Neutrophil (primary cell): ENCODE results near the gene LRRC74B.

Experiments used
- H3K27ac ChIP-seq: fragments of 200-600 bp; sonication (generic); 2 replicates; pipeline ENCODE4 v1.5.1; 2016; ENCODE audit warnings: mild to moderate bottlenecking, moderate library complexity
- H3K27me3 ChIP-seq: fragments of 200-600 bp; sonication (generic); 2 replicates; pipeline ENCODE4 v1.6.0; 2016; ENCODE audit warnings: mild to moderate bottlenecking
- H3K36me3 ChIP-seq: fragments of 200-600 bp; sonication (generic); 2 replicates; pipeline ENCODE4 v1.5.1; 2017
- H3K4me1 ChIP-seq, 2 experiments: fragments of 200-600 bp in 1 of 2; sonication (generic) in 1 of 2; 1 replicate in 1 of 2; 2 replicates in 1 of 2; pipeline versions ENCODE4 v1.5.1 to v1.6.1; 2013 to 2016; ENCODE audit warnings: low read depth in 1 of 2, low read length in 1 of 2, mild to moderate bottlenecking in 1 of 2, moderate library complexity in 1 of 2; ENCODE audit not compliant: control insufficient read depth in 1 of 2, insufficient read depth in 1 of 2
- H3K4me3 ChIP-seq, 2 experiments: fragments of 200-600 bp in 1 of 2; sonication (generic) in 1 of 2; 1 replicate in 1 of 2; 2 replicates in 1 of 2; pipeline ENCODE4 v1.5.1; 2013 to 2016; ENCODE audit warnings: low read depth in 1 of 2, low read length in 1 of 2, mild to moderate bottlenecking in 1 of 2, moderate library complexity in 1 of 2
- H3K9me3 ChIP-seq: fragments of 200-600 bp; sonication (generic); 2 replicates; pipeline ENCODE4 v1.5.1; 2016
- CTCF ChIP-seq: fragments of 200-600 bp; sonication (generic); IDR thresholded peaks from 2 replicates; pipeline ENCODE4 v1.5.1; 2016; ENCODE audit warnings: antibody characterized with exemption

LRRC74B gene

GRCh38 chr22:21067075-21067900, 21.5 kb downstream of the LRRC74B start:
- no peak for TF ChIP-seq CTCF
- no peak overlapping the region for H3K4me3 ChIP-seq
- no peaks in the 10 kb centered on the region for H3K4me1 ChIP-seq
- no peaks in the 10 kb centered on the region for H3K9me3 ChIP-seq
- no peak overlapping the region for H3K27ac ChIP-seq
- H3K36me3 ChIP-seq: no peaks in the 10 kb centered on the region
- peaks cover 11% of the 10 kb centered on the region for H3K27me3 ChIP-seq

GRCh38 chr22:21067901-21068680, 22.3 kb downstream of the LRRC74B start:
- H3K36me3 ChIP-seq: no peaks in the 10 kb centered on the region
- H3K4me1 ChIP-seq: no peaks in the 10 kb centered on the region
- no peak overlapping the region for H3K4me3 ChIP-seq
- no peak overlapping the region for H3K27ac ChIP-seq
- H3K9me3 ChIP-seq: no peaks in the 10 kb centered on the region
- TF ChIP-seq CTCF: no peak
- peaks cover 11% of the 10 kb centered on the region for H3K27me3 ChIP-seq

GRCh38 chr22:21068681-21069276, 23.0 kb downstream of the LRRC74B start:
- TF ChIP-seq CTCF: no peak
- H3K9me3 ChIP-seq: no peaks in the 10 kb centered on the region
- peaks cover 11% of the 10 kb centered on the region for H3K27me3 ChIP-seq
- no peak overlapping the region for H3K4me3 ChIP-seq
- H3K27ac ChIP-seq: no peak overlapping the region
- no peaks in the 10 kb centered on the region for H3K36me3 ChIP-seq
- H3K4me1 ChIP-seq: no peaks in the 10 kb centered on the region

GRCh38 chr22:21069375-21069774, 23.6 kb downstream of the LRRC74B start:
- no peaks in the 10 kb centered on the region for H3K36me3 ChIP-seq

More at GRCh38 chr22:21069375-21069774, 23.6 kb downstream of the LRRC74B start:
- Histone ChIP-seq H3K4me3 (no peak overlapping the region), H3K27me3 (peaks cover 10% of the 10 kb centered on the region), H3K4me1 (no peaks in the 10 kb centered on the region), H3K9me3 (no peaks in the 10 kb centered on the region), H3K27ac (no peak overlapping the region)
- TF ChIP-seq CTCF: no peak
